Activated CD8-positive, alpha-beta memory T cell treated with anti-CD3 and anti-CD28 coated beads, Interleukin-2, amount 50 U/mL, for 1 hour (primary cell): ENCODE data around the gene LAGE3.

Experiments
- DNase-seq: peaks from one replicate; pipeline ENCODE4 v3.0.0-alpha.2; 2020; ENCODE audit errors: extremely low read depth

The LAGE3 gene

DNA sequence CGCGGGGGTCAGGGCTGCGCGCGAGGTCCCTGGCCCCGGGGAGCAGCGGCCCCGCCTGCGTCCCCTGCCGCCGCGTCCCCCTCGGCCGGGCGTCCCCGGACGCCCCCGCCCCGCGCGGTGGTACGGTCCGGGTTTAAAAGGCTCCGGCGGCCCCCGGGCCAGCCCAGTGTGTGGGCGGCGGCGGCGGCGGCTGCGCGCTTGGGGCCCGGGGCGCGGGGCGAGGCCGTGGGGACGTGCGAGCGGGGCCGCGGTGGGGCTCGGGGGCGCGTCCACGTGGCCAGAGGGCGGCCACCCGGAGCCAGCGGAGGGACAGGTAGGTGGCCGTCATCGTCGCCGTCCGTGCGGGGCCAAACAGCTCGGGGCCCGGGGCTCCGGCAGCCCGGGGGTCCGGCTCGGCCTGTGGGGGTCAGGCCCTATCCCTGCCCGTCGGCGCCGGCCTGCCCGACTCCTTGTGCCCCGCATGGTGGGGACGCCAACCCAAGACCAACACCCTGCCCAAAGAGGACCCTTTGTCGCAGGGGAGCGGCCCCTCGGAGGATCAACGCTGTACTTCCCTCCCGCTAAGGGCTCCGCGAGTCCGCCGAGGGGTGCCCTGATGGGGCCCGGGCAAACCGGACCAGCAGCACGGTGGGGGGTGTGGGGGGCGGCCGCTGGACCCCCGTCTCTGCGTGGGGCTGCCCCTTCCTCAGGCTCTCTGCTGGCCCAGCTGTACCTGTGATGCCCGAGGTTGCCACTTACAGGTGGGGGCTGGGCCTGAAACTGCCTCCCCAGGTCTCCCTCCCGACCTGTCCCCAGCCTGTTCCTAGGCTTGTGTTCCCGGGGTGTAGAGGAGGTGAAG is 20.7 kb downstream of the LAGE3 start, which contains the start of gene PLXNA3:
Gene PLXNA3 (plus strand): TSS at position 166 of the 838 bp plus-strand sequence. CDS start 1,903 bp downstream, outside the sequence.
- DNase-seq = no peak

- DNase-seq = no peak
Observed at GRCh38 chrX:154457491-154458115, 21.5 kb downstream of the LAGE3 start.

GRCh38 chrX:154452823-154453222 is 26.3 kb downstream of the LAGE3 start:
- no peak for DNase-seq

DNA sequence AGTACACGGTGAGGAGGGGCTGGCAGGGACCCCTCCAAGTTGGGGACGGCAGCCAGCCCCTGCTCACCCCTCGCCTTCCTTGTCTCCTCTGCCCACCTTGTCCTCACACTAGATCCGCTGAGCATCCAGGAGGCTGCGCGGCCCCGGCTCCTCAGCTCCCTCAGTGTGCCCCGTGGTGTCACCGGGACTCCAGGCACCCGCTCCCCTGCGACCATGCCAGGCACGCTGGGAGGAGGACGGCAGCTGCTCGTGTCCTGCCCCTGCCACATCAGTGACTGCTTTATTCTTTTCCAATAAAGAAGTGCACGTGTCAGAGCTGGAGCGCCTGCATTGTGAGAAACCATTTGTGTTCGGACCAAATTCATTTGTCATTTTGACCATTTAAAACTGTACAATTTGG is 28.8 kb downstream of the LAGE3 start:
- DNase-seq = no peak

GRCh38 chrX:154449618-154450017 is 29.5 kb downstream of the LAGE3 start:
- no peak for DNase-seq

GRCh38 chrX:154448484-154448883 is 30.6 kb downstream of the LAGE3 start:
- DNase-seq = no peak

DNA sequence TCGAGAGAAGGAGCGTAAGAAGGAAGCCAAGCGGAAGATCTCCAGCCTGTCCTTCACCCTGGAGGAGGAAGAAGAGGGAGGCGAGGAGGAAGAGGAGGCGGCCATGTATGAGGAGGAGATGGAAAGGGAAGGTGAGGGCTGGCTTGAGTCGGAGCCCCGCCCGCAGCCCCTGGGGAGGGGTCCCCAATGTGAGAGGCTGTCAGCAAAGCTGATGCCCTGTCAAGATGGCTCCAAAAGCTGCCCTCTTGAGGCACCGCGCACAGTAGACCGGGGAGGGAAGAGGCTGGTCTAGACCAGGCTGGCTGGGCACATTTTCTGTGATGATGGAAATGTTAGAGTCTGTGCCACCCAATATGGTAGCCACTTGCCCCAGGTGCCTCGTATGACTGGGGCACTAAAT is 32.7 kb downstream of the LAGE3 start:
- DNase-seq = no peak

DNA sequence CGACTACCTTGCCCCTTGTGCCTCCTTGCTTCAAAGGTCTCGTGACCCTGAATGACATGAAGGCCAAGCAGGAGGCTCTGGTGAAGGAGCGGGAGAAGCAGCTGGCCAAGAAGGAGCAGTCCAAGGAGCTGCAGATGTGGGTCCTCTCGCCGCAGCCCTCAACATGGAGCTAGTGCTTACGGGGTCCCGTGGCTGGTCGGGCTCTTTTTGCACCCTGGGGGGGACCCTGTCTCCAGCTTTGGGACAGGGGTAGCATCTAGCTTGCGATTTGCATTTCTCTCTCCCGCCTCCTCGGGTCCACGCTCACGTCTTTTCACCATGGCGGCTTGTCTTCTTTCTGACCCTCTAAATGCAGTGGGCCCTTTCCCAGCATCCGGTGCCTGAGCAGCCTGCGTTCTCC is 33.3 kb downstream of the LAGE3 start:
- DNase-seq = no peak

GRCh38 chrX:154444755-154445246 is 34.3 kb downstream of the LAGE3 start:
- DNase-seq = no peak

DNA sequence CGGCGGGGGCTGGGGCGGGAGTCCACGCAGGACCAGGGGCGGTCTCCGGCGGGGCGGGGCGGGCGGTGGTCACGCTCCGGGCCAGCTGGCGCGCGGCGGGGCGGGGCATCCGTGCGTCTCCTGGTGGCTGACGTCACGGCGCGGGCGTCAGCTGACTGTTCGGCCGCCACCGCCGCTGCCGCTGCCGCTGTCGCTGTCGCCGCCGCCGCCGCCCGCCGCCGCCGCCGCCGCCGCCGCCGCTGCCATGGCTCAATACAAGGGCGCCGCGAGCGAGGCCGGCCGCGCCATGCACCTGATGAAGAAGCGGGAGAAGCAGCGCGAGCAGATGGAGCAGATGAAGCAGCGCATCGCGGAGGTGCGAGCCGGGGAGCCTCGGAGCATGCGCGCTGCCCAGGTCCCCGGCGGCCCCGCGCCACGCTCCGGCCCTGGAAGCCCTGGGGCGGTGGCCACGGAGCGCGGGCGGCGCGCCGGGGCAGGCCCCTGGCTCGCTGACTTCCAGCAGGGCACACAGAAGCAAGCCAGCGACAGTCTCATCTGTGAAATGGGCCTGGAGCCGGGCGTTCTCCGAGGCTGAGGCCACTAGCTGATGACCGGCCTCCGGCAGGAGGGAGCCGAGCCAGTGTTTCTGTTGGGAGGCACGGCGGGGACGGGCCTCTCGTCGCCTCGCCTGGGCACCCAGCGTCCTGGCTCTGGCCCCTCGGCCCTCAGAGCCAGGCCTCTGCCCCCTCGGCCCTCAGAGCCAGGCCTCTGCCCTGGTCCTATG is 34.9 kb downstream of the LAGE3 start, which contains the start of gene FAM50A:
Gene FAM50A (plus strand): TSS at position 150 of the 763 bp plus-strand sequence. CDS start 95 bp downstream, at position 245.
- no peak for DNase-seq

- DNase-seq = no peak
Observed at GRCh38 chrX:154443479-154443910, 35.6 kb downstream of the LAGE3 start.

DNA sequence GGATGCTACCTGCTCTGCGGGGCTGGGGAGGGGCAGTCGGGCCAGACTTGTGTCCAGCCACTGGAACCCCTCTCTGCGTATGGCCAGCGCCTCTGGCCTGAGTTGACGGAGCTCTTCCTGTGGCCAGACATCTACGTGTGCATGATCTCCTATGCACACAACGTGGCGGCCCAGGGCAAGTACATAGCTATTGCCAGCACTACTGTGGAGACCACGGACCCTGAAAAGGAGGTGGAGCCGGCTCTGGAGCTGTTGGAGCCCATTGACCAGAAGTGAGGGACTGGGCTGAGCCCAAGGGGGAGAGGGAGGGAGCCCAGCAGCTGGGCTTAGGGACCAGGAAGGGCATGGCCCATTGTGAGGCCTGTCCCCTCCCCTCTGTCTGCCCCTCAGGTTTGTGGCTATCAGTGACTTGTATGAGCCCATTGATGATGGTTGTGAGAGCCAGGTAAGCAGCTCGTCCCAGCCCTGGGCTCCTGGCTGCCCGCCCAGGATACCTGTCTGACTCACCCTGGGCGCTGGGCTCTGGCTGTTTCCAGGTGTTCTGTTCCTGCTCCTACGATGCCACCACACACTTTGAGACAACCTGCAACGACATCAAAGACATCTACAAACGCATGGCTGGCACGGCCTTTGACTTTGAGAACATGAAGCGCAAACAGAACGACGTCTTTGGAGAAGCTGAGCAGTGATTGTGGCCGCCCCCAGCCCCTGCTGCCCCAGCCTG is 36.9 kb downstream of the LAGE3 start:
- no peak for DNase-seq

DNA sequence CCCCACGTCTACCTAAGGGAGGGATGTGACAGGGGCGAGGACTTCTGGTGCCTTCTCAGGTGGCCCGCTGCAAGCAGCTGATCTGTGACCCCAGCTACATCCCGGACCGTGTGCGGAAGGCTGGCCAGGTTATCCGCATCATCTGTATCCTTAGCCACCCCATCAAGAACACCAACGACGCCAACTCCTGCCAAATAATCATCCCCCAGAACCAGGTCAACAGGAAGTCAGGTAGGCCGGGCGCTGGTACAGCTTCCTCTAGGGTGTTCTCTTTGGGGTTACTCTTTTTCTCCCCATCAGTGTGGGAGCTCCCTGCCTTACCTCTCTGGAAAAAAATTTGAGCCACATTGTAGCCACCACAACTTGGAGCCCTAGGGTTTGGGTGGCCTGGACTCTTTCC is 37.5 kb downstream of the LAGE3 start:
- DNase-seq = no peak

- DNase-seq = no peak
Observed at GRCh38 chrX:154440623-154441357, 38.3 kb downstream of the LAGE3 start.

DNA sequence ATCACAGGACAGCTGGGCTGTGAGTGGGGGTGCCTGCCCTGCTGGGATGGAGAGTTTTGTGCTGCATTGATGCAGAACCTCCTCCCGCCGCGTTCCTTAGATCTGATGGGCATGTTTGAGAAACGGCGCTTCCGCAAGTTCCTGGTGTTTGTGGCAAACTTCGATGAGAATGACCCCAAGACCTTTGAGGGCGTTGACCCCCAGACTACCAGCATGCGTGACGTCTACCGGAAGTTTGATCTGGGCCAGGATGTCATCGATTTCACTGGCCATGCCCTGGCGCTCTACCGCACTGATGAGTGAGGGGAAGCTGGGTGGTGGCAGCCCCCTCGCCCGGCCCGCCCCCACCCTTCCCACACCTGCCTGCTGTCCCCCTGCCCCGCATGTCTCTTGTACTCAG is 39.2 kb downstream of the LAGE3 start:
- DNase-seq = no peak

GRCh38 chrX:154437971-154438893 is 40.8 kb downstream of the LAGE3 start:
- DNase-seq = no peak

DNA sequence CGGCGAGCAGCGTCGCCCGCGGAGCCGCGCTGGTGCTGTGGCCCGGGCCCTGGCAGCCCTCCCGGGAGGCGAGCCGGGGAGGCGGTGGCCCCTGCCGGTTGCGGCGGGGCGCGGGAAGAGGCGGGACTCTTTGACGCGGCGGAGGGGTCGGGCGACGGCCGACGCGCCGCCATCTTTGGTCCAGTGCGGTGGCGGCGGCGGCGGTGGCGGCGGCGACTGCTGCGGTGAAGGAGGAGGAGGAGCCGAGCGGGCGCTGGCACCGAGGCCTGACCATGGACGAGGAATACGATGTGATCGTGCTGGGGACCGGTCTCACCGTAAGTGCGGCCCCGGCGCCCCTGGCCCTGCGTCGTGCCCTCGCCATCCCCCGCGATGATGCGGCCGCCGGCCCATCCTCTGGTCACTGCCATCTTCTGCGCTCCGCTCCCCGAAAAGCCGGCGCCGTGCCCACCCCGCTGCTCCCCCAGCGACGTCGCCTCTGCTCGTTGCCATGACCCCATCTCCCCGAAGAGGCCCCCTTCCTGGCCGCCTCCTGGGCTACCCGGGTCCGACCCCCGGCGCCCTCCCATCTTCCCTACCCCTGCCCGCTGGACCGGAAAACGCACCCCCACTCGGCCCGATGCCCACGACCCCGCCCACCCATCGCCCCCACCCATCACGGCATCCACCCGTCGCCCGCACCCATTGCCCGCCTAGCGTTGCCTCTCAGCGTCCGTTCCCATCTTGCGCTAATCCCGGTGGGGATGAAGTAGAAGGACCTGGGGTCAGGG is 41.9 kb downstream of the LAGE3 start, which contains the start of gene GDI1:
Gene GDI1 (plus strand): TSS at position 172 of the 770 bp plus-strand sequence. CDS start 101 bp downstream, at position 273.
- no peak for DNase-seq

DNA sequence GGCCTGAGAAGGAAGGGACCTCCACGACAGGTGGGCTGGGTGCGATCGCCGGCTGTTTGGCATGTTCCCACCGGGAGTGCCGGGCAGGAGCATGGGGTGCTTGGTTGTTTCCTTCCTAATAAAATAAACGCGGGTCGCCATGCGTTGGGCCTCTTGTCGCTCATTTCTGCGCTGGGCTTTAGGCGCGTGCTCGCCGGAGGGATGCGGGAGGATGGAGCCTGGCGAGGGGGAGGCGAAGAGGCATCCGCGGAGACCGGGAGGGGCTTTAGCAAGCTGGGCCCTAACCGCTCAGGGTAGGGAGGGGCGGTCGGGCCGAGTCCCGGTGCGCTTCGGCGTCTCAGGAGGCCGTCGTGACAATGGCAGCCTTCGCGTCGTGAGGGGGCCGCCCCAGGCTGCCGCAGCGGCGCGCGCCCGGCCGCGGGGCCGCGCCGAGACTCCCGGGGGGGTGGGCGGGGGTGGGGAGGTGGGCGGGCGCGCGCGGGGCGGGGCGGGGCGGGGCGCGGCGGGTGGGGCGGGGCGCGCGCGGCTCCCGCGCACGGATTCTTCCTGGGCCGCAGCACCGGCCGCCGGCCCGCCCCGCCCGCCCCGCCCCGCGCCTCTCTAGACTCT is 42.6 kb downstream of the LAGE3 start:
- no peak for DNase-seq
